CMK (cell line): ENCODE results near the gene MYO3B.

Source experiments
- DNase-seq: peaks from one replicate; pipeline ENCODE4 v3.0.0-alpha.2; 2010; ENCODE audit warnings: low read depth

The MYO3B gene

DNA sequence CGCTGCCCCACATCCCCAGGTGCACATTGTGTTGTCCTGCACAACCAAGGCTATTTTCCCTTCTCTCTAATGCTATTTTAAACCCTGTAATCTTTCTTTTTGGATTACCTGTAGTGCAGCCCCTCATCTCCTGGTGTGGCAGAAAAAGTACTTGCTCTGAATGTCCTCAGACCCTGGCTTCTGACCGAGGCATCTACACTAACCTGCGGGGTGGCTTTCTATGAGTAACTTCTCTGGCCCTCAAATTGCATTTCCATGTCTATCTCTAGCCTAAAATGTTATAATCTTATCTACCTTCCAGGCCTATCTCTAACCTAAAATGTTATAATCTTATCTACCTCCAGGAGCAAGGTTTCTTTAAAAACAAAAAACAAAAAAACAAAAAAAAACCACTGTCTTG is 519.0 kb downstream of the MYO3B start:
- no peak for DNase-seq

DNA sequence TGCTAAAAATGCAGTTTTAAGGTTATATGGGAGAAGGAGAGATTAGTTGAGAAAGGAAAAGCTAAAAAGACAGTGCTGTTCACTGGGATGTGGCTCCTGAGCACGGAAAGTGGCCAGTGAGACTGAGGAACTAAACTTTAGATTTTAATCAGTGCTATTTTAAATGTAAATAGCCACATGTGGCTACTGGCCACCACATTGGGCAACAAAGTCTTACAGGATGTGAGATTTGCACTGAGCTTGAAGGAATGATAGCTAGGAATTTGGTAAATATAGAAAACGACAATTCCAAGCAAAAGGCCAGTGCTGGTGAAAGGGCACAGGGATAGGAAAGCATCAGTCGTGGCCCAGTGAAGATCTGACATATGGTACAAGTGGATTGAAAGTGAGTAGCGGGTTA is 523.1 kb downstream of the MYO3B start:
- no peak for DNase-seq

DNA sequence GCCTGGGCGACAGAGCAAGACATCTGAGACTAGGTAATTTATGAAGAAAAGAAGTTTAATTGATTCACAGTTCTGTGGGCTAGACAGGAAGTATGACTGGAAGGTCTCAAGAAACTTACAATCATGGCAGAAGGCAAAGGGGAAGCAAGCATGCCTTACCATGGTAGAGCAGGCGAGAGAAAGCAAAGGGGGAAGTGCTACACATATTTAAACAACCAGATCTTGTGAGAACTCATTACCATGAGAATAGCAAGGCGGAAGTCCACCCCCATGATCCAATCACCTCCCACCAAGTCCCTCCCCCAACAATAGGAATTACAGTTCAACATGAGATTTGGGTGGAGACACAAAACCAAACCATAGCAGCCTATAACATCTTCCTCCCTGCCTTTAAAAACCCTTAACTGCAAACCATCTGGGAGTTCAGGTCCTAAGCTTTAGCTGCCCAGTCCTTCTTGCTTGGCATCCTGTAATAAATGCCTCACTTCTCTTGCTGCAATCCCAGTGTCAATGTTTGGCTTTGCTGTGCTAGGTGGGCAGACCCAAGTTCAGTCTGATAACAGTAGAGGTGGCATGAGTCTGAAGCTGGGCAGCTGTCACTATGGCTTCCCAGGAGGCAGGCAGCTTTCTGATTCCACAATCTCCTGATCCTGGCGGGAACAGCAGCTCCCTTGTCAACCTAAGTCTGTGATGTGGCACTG is 526.0 kb downstream of the MYO3B start:
- no peak for DNase-seq
